Loucy (cell line): ENCODE data around the gene LCOR.

Source experiments
- H2AFZ ChIP-seq: fragments of 200-600 bp; sonication (generic); 2 replicates; pipeline ENCODE4 v1.6.0; 2016; ENCODE audit warnings: antibody characterized with exemption, mild to moderate bottlenecking, low read length, moderate library complexity
- H3F3A ChIP-seq: fragments of 200-600 bp; 2 replicates; pipeline ENCODE4 v1.6.0; 2016; ENCODE audit warnings: antibody characterized with exemption, low read depth, mild to moderate bottlenecking
- H3K27me3 ChIP-seq: fragments of 200-600 bp; sonication (generic); 2 replicates; pipeline ENCODE4 v1.6.1; 2014; ENCODE audit warnings: low read length, mild to moderate bottlenecking; ENCODE audit not compliant: insufficient read depth, poor library complexity, severe bottlenecking
- H3K36me3 ChIP-seq: fragments of 200-600 bp; sonication (generic); 2 replicates; pipeline ENCODE4 v1.6.1; 2016; ENCODE audit warnings: low read length; ENCODE audit not compliant: insufficient read depth
- H3K4me1 ChIP-seq: fragments of 200-600 bp; sonication (generic); 2 replicates; pipeline ENCODE4 v1.5.1; 2014; ENCODE audit warnings: low read length, mild to moderate bottlenecking; ENCODE audit not compliant: insufficient read depth, poor library complexity, severe bottlenecking
- H3K4me2 ChIP-seq: fragments of 200-600 bp; sonication (generic); 2 replicates; pipeline ENCODE4 v1.6.0; 2014; ENCODE audit warnings: antibody characterized with exemption, low read length, low read depth, mild to moderate bottlenecking; ENCODE audit not compliant: poor library complexity, severe bottlenecking
- H3K4me3 ChIP-seq: fragments of 200-600 bp; sonication (generic); 2 replicates; pipeline ENCODE4 v1.5.1; 2014; ENCODE audit warnings: low read length, mild to moderate bottlenecking, mixed read lengths; ENCODE audit not compliant: poor library complexity, severe bottlenecking
- H3K79me2 ChIP-seq: fragments of 200-600 bp; sonication (generic); 2 replicates; pipeline ENCODE4 v1.6.1; 2014; ENCODE audit warnings: low read length; ENCODE audit not compliant: insufficient read depth
- H3K9ac ChIP-seq: fragments of 200-600 bp; sonication (generic); 2 replicates; pipeline ENCODE4 v1.6.0; 2014; ENCODE audit warnings: mild to moderate bottlenecking, low read depth, low read length, moderate library complexity; ENCODE audit not compliant: poor library complexity, severe bottlenecking
- H3K9me2 ChIP-seq: fragments of 200-600 bp; sonication (generic); replicated peaks from 2 replicates; pipeline ENCODE4 v1.6.1; 2016; ENCODE audit warnings: low read depth, low read length, mixed read lengths
- H3K9me3 ChIP-seq: fragments of 200-600 bp; sonication (generic); 2 replicates; pipeline ENCODE4 v1.6.1; 2014; ENCODE audit warnings: mild to moderate bottlenecking, antibody characterized with exemption, low read length, low read depth; ENCODE audit not compliant: insufficient read depth
- H4K20me1 ChIP-seq: fragments of 200-600 bp; sonication (generic); 2 replicates; pipeline ENCODE4 v1.6.0; 2014; ENCODE audit warnings: antibody characterized with exemption, low read length, mild to moderate bottlenecking; ENCODE audit not compliant: insufficient read depth, poor library complexity, severe bottlenecking
- EZH2phosphoT487 ChIP-seq: fragments of 200-600 bp; IDR thresholded peaks from 2 replicates; pipeline ENCODE4 v1.6.1; 2018; ENCODE audit warnings: antibody characterized with exemption, mild to moderate bottlenecking, moderate library complexity, borderline replicate concordance
- TF ChIP-seq, protein P1 (sequence below): fragments of 200-600 bp; sonication (generic); conservative IDR thresholded peaks from 2 replicates; pipeline ENCODE4 v1.5.1; 2014; ENCODE audit warnings: mild to moderate bottlenecking, antibody characterized with exemption, low read length

Gene LCOR

DNA sequence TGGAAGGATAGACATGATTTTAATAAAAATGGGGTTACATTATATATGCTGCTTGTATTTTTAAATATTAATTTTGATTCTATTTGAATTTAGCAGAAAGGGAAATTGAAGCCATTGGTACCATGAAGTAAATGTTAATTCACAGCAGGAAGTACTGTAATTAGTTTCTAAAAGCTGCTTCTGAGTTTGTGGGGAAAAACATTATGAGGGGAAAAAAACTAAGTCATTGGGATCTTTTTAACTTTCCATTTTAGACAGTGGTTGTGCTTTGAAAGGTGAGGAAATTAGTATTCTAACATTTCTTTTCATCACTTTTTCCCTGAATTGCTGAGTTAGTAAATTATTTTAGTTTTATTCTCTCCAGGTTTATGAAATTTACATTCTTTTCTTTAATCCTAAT lies 41.0 kb downstream of the LCOR start:
- Histone ChIP-seq H3K27me3 (no peaks in the 10 kb centered on the region), H3K4me1 (peaks cover 2% of the 10 kb centered on the region), H3K9me3 (no peaks in the 10 kb centered on the region), H3K4me3 (no peak overlapping the region), H2AFZ (no peak overlapping the region), H3K79me2 (peaks cover 97% of the 10 kb centered on the region), H4K20me1 (peaks cover 69% of the 10 kb centered on the region), H3K9ac (no peak overlapping the region), H3K36me3 (no peaks in the 10 kb centered on the region; the same call in 1 of the 2 replicates), H3K4me2 (no peak overlapping the region), H3K9me2 (no peaks in the 10 kb centered on the region), H3F3A (no peaks in the 10 kb centered on the region)
- no peak for TF ChIP-seq EZH2phosphoT487
- TF ChIP-seq, protein P1, sequence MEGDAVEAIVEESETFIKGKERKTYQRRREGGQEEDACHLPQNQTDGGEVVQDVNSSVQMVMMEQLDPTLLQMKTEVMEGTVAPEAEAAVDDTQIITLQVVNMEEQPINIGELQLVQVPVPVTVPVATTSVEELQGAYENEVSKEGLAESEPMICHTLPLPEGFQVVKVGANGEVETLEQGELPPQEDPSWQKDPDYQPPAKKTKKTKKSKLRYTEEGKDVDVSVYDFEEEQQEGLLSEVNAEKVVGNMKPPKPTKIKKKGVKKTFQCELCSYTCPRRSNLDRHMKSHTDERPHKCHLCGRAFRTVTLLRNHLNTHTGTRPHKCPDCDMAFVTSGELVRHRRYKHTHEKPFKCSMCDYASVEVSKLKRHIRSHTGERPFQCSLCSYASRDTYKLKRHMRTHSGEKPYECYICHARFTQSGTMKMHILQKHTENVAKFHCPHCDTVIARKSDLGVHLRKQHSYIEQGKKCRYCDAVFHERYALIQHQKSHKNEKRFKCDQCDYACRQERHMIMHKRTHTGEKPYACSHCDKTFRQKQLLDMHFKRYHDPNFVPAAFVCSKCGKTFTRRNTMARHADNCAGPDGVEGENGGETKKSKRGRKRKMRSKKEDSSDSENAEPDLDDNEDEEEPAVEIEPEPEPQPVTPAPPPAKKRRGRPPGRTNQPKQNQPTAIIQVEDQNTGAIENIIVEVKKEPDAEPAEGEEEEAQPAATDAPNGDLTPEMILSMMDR, result no peak

DNA sequence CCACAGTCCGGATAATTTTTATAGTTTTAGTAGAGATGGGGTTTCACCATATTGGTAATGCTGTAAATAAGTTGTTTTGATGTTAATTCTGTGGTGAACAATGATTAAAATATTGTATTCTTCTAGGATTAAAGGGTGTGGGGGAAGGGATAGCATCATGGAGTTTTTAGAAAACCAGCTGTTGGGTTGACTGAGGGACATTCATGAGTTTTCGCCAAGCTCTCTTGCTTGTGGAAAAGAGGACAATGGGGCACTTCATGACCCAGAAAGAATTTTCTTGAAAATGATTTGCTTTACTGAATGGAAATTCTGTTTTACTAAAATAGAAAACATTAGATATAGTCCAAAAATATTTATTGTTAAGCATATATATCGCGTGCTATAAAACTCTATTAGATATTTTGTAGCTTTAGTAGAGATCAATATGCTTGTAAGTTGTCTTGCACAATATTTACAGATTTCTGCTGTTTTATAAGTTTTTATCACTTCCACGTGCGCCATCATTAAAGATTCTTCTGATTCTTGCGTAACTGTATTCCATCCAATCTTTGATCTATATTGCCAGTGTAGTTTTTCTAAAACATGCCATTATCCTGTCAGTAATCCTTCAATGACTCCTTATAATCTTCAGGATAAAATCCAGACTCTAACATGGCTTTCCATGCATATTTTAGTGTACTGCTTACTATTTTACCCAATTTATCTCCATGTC lies 41.8 kb downstream of the LCOR start:
- H3K79me2 ChIP-seq, result peaks cover 97% of the 10 kb centered on the region
- no peaks in the 10 kb centered on the region for H3K9me2 ChIP-seq
- H2AFZ ChIP-seq, result no peak overlapping the region
- no peaks in the 10 kb centered on the region; the same call in 1 of the 2 replicates for H3K36me3 ChIP-seq
- H3F3A ChIP-seq, result no peaks in the 10 kb centered on the region
- H3K4me3 ChIP-seq, result no peak overlapping the region
- H3K27me3 ChIP-seq, result no peaks in the 10 kb centered on the region
- H3K9ac ChIP-seq, result no peak overlapping the region
- H3K9me3 ChIP-seq, result no peaks in the 10 kb centered on the region
- peaks cover 2% of the 10 kb centered on the region for H3K4me1 ChIP-seq
- TF ChIP-seq, protein P1, result no peak
- H3K4me2 ChIP-seq, result no peak overlapping the region
- peaks cover 76% of the 10 kb centered on the region for H4K20me1 ChIP-seq

DNA sequence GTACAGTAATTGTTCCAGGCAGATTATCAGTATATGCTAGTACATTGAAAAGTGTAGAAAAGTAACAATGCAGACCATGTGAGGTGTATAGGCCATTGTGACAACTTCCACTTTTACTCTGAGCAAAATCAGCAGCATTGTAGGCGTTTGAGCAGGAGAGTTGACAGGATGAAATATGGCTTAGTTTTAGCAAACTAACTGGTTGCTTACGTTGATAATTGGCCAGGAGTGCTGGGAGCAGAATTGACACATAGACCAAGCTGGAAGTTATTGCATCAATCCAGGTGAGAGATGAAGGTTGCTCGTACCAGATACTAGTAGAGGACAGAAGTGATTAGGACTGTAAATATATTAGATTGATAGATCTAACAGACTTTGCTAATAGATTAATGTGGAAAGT lies 46.0 kb downstream of the LCOR start:
- TF ChIP-seq, protein P1, result no peak
- no peak for TF ChIP-seq EZH2phosphoT487
- Histone ChIP-seq H3K9me2 (no peaks in the 10 kb centered on the region), H3K4me3 (no peak overlapping the region), H3K9ac (no peak overlapping the region), H2AFZ (no peak overlapping the region), H3K4me2 (no peak overlapping the region), H3K27me3 (no peaks in the 10 kb centered on the region), H3K9me3 (no peaks in the 10 kb centered on the region), H3K79me2 (peaks cover 96% of the 10 kb centered on the region), H3K36me3 (peaks cover 3% of the 10 kb centered on the region; the same call in 1 of the 2 replicates), H3K4me1 (no peaks in the 10 kb centered on the region), H4K20me1 (peaks cover 81% of the 10 kb centered on the region), H3F3A (no peaks in the 10 kb centered on the region)
